DMS 273 (cell line): ENCODE results near the gene CNKSR3.
A peak's percentile ranks its signal among the peaks of the same experiment; 100 is the strongest.

Source experiments
- DNase-seq: peaks from one replicate; lab custom pipeline; 2025; ENCODE audit not compliant: unreplicated experiment; lab: John Stamatoyannopoulos, UW

The CNKSR3 gene

DNA sequence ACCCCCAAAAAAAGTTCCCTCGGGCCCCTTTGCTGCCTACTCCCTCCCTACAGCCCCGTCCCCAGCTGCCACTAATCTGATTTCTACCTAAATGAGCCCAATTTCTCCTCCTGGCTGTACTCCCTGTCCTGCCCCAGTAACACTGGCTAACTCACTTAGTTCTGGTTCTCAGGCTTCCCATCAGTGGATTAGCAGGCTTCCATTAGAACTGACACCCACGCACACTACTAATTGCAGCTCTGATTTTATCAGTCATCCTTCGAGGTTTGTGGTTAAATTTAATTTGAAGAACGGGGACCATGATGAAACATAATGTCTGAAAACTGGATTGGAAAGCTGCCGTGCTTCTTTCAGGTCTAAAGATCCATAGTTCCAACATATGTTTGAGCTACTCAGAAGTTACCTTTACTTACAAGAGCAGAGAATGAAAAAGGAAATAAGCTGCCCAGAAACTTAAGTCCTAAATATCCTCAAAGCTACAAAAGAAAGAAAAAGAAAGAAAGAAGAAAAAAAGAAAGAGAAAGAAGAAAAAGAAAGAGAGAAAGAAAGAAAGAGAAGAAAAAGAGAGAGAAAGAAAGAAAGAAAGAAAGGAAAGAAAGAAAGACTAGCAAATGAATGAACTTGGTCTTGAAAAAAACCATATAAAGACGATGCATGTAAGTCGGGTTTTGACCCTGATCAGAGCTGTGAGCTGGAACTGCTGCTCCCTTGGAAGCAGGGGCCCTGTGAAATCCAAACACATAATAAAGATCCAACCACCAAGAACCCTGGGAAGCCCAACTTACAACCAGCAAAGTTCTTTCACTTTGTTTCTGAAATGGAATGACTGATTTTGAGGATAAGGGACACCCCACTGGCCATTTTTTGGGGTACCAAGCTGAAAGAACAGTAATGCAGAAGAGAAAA lies 51.7 kb downstream of the CNKSR3 start:
- peak; percentile 51 for DNase-seq

DNA sequence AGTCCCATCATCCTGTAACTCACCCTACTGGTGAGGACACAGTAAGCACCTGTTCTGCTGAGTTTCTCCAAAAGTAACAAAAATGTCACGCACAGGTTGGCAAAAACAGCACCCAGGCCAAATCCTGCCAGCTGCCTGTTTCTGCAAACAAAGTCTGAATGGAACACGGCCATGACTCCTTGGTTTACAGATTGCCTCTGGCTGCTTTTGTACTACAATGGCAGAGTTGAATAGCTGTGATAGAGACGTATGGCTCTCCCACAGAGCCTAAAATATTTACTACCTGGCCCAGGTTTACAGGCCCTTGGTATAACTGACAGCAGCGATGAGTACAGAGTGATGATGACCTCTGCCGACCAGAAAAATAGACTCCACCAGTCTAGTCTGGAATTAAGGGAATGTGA lies 52.6 kb downstream of the CNKSR3 start:
- peak; percentile 13 for DNase-seq

DNA sequence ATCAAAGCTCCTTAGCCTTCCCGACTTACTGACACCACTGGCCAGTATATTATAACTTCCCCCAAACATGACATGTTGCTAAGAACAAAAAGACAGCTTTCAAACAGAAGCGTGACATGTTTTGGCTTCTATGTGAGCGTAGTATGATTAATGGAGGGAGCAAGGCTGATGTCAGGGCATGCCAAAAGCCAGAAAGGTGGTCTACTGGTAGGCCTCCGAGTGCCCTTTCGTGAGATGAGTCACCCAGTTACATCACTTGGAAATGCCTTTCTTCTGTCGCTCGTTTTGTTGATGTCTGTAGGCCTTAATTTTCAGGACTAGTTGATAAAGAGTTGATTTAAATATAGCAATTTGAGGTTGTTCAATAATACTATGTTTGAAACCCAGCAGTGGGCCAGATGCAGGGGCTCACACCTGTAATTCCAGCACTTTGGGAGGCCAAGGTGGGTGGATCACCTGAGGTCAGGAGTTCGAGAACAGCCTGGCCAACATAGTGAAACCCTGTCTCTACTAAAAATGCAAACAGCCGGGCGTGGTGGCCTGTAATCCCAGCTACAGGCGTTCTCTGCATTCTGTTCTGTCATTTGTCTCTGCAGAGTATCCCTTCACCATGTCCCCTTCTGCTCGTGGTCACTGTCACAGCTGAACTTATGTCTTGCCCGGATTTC lies 53.3 kb downstream of the CNKSR3 start:
- DNase-seq = no peak

DNA sequence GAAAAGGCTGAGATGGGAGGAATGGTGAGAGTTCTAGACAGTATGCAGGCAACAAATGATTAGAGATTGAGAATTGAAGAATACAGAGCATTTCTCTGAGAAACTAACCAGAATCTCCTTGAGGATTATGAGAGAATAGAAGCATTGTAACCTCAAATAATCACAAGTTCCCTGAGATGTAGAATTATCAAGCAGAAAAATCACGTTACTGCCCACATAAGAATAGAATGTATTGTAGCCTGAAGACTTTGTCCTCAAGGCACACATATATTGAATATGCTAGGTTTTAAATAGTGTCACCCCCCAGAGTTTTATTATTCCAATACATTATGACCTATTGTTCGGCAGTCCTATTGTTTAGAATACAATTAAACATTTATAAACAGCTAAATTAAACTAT lies 57.2 kb downstream of the CNKSR3 start:
- DNase-seq = no peak

DNA sequence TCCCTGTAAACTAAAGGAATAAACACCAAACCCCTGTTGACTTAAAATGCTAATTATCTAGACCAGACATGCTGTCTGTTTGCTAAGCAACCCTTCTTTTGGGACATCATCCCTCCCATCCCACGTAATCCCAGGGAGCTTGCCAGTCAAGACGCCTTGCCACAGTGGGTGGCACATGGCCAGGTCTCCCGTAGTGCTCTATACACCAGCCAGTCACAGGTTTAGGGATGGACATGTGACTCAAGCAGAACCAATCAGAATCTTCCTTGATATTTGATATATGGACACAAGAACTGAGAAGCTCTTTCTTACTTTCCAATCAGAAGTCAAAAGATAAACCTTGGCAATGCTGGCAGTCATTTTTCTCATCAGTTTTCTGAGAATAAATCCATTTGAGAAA lies 60.0 kb downstream of the CNKSR3 start:
- peak; percentile 12 for DNase-seq

DNA sequence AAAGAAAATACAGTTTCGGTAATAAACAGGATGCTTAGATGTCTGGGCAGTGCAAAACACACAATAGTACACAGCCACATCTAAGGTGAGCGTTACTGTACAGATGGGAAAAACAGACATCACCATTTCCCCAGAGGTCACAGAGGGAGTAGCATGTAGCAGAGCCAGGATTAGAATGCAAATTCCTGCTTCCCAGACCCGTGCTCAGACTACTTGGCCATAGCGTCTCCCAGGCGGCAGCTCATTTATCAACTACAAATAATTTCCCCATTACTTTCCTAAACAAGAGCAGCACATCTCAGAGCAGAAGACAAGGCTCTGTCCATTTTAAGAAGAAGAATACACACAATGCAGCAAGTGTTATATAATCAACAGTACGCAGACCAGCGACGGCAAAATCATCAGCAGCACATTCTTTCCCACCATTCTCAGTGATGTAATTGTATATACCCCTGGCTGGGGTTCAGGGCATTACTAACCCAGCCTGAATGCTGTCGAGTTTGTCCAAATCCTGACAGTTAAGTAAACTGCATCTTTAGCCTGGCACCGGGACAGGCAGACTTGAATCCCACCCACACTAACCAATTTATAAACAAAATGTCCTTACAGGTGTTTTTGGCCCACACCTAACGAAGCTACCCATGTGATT lies 61.9 kb downstream of the CNKSR3 start:
- DNase-seq = peak; percentile 78

DNA sequence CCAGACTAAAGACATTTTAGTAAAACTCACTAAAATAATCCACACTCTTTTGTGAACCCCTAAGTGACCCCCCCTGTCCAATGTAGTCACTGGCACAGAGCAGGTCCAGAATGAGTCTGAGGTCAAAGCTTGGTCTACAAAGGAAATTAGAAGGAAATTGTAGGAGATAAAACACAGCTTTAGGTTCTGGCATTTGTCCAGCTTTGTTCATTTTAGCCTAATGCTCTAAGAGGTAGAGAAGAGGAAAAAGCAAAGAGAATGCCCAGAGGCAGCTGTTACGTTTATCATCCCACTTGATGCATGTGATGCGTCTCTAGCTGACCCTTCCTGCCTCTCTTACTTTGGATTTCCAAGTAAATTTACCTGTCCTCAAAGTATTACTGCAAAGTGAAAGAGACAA lies 62.5 kb downstream of the CNKSR3 start:
- peak; percentile 48 for DNase-seq

DNA sequence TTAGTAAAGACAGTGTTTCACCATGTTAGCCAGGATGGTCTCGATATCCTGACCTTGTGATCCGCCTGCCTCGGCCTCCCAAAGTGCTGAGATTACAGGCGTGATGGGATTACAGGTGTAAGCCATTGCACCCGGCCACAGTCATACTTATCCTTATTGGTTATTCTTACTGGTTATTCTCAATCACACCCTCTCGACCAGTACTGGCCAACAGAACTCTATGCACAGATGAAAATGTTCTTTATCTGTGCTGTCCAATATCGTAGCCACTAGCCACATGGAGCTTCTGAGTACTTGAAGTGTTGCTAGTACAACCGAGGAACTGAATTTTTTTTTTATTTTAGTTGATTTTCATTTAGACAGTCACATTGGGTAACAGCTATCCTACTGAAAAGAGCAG lies 63.5 kb downstream of the CNKSR3 start:
- no peak for DNase-seq

DNA sequence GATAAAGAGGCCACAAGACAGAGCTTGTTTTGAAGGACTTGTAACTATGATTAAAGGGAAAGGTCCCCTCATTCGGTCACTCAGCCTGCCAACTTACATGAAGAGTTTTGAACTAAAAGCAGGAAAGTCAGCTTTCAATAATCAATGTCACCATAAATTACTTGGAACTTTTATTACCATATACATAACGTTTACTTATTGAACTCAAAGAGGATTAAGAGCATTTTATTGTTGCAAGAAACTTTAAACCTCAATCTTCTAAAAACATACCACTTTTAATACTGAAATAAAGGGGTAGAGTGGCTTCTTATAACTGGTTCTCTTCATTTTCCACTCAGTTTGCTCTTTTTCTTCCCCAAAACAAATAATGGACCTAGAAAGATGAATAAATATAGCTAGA lies 65.1 kb downstream of the CNKSR3 start:
- no peak for DNase-seq

DNA sequence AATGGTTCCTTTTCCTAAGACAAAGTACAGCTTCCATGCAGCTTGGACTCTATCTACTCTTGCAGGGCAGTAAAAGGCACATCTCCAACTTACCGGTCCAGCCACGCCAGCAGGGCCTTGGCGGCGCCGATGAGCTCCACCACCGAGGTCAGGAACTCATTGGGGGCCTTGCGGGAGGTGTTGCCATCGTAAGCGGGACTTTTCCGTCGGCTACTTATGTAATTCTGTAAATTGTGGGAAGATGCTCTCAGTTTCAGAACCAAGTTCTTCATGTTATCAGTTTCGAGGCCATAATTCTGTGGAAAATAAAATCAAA lies 68.5 kb downstream of the CNKSR3 start:
- no peak for DNase-seq

DNA sequence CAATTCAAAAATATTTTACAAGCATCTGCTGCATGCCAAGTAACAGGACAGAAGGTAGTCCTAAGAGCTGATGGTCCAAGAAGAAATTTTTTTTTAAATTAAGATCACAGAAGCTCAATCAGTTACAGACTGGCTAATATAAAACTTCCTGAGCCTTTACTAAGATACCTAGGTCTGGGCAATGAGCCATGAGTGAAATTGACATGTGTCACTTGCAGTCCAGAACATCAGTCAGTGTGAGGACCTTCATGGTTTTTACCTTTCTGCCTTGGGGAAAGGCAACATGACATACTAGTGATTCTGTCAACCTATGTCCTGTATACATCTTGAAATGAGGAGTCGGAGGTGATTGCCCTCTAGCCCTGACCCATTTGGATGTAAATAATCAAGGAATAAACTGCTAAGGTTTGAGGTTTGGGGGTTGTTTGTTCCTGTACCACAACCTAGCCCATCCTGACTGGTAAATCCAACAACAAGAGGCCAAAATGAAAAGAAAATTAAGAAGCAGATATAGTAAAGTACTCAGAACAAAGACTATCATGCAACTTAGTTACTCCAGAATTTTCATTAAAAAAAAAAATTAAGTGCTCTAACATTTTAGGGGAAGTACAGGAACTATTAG lies 70.0 kb downstream of the CNKSR3 start:
- DNase-seq = no peak

DNA sequence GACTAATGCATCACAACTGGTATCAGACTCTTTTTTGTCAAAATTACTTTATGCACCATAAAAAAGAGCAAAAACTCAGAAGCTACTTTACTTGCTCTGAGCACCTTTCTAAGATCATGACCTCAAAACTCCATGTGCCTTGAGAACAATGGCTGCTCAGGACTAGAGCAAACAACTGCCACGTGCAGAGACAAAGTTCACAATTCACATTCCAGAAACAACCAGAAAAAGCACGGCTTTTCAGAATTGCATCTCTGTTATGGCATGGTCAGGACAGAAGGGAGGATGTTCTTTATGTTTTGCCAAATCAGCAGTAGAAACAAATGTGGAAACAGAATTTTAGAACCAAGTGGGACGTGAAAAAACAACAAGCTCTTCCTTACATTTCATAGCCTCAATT lies 70.5 kb downstream of the CNKSR3 start:
- DNase-seq = no peak

DNA sequence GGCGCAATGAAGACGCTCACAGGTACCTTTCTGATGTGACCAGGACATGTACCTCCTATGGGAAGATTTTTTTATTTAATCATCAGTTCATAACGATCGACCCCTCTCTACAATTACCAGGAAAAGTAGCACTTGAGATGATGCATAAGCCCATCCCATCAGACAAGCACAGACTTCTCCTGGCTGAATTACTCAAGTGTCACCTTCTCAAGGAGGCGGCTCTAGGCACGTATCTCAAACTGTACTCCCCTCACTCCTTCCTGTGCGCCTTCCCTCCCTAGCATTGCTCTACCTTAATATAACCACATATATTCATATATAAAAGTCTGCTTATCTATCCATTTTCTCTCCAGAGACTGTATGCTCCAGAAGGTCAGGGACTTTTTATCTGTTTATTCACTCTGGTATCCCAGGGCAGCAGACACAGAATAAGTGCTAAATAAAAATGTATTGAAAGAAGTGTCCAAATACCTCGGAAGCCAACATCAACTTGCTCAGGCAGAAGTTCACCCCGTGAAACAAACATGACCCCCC lies 71.5 kb downstream of the CNKSR3 start:
- no peak for DNase-seq

DNA sequence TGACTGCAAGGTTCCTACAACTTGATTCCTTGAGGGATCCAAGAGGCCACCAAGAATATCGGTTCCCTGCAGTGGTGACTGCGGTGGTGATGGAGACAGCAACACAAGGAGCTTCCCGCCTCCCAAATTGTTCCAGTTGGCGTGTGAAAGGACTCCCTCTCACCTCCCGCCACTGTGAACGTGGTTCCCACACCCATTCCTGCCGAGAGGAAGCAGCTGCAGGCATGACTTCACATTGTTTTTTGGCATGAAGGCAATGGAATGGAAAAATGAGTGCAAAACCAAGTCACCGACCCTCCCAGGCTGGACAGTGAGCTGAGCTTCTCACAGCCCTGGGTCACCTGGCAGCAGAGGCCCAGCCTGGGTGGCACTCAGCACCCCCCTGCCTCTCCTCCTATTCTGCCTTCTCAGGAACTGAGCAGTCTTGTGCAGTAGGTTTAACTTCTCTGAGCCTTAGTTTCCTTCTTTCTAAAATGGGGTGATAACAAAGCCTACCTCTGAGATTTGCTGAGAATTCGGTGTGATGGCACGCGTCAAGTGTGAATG lies 75.0 kb downstream of the CNKSR3 start:
- no peak for DNase-seq

DNA sequence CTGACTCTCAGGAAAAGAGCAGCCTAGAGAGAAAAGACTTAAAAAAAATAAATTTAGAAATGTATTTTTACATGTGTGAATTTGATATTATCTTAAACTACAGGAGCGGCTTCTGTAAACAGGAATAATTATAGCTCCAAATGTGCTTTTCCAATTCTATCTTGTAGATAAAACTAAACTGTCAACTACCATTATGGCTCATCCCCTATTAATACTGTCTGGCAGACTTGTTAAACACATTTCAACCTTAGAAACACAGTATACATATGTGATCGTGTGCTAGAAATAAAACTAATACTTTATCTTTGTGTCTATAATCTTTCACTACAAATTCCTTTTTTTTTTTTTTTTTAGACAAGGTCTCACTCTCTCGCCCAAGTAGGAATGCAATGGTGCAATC lies 75.8 kb downstream of the CNKSR3 start:
- no peak for DNase-seq

DNA sequence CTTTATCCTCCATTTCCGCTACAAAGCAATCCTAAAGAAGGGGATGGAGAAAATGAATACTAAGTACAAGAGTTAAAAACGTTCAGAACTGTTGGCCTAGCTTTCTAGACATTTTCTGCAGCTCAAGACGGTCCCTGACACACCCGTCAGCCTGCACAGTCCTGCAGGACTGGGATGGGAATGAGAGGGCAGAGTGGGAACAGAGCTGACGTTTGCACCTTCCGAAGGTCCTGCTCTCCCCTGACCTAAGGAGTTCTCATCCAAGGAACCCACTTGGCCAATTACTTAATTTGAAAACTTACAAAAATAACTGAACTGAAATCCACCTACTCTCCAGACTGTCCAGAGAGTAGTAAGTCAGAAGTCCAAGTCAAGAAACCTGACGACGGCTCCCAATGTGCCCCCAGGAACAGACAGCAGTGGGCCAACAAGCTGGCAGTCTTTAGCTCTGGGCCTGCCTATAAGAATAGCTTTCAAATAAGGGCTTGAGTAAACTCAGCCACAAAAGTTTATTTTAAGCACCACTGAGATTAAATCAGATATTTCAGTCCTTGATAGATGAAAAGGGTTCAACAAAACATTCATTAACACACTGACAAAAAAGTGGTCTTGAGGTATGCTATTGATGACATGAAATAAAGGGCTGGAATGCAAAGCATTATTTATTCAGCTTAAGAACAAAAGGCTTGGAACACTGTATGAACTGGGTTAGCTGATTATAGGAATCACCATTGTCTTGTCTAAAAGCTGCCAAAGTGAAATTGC lies 76.8 kb downstream of the CNKSR3 start:
- DNase-seq = no peak

DNA sequence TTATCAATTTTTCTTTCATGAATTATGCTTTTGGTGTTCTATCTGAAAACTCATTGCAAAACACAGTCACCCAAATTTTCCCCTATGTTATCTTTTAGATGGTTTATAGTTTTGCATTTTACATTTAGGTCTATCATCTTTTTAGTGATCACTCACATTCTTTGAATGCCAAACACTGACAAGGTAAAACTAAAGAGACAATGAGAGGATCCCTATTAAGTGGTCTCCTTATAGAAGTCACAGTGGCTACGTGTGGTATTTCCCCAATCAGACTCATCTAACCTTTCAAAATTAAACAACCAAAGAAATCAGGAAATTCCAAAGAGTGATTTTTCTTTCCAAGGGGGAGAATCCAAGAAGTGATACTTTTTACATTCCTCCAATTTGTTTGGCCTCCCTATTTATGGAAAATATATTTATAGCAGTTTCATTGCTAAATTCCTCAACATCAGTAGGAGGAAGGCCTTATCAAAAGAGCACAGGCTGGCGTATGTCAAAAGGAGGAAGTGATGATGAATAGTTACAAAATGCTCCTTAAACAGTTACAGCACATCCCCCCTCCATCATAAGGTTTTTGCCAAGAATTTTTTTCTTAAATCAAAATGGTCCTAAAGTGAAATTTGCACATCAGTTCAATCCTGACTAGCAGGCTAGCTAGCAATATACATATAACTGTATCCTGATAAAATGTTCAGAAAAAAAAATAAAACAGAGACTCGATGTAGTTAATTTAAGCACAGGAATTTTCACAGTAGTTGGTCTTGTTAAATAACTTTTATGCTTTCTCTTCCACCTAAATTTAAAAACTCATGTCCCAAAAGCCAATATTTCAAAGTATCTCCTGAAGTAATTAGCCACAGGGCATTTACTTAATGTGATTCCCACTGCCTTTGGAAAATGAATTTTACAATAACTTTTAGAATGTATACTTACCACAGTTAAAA lies 77.7 kb downstream of the CNKSR3 start:
- no peak for DNase-seq

DNA sequence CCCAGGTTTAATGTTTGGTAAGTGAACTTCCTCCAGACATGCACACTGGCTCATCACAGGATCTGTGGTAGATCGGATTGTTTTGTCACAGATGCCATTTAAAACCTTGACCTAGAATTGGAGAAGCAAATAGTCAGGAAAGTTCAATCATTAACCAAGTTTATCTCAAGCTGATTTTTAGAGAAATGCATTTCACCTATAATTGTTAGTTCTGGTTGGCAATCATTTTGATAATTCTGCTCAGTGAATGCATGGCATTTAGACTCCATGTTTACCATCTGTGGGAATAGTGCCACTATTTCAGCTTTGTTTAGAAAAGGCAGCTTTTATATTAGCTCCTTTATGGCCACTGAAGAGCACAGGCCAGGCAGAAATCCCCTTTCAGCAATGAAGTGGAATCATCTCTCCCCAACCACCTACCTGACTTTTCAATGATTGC lies 80.0 kb downstream of the CNKSR3 start:
- no peak for DNase-seq

DNA sequence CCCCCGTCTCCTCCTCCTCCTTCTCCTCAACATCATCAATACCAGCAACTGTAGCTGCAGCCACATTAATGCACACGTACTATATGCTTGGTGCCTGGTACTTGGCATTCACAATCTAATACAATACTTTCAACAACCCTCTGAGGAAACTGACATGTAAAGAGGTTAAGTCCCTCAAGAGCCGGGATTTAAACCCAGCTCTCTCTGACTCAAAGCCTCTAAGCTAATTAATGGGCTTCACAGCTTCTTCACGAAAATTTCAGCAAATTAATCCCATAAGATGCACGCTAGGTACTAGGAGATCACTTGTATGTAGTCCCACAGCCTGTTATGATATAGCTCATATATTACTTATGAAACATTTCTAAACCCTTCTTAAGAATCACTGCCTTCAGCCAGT lies 80.8 kb downstream of the CNKSR3 start:
- DNase-seq = no peak
